ENCODE data around the gene CHD1. TPM values are rescaled to one million over a fixed set of nuclear protein-coding genes. Genes with fewer than 3 reads are reported as not detected.

Gene CHD1
- total RNA-seq, 2 donors from 2014 or later = 59.1 to 59.5 TPM

GRCh38 chr5:98968056-98968564 lies 39.3 kb upstream of the CHD1 start:
- Mint-ChIP-seq H3K27me3 (ENCODE audit: insufficient read depth) (no peaks in the 10 kb centered on the region), H3K9me3 (peaks cover 15% of the 10 kb centered on the region), H3K27ac (no peak overlapping the region), H3K4me3 (no peak overlapping the region), H3K36me3 (ENCODE audit: low read depth) (no peaks in the 10 kb centered on the region), H3K4me1 (peaks cover 14% of the 10 kb centered on the region)
- H3K9me3 ChIP-seq (ENCODE audit: control insufficient read depth, low read length) = peaks cover 25% of the 10 kb centered on the region
- no peak overlapping the region for H3K27ac ChIP-seq (ENCODE audit: low read depth, low read length)
- H3K36me3 ChIP-seq (ENCODE audit: control insufficient read depth, insufficient read depth, low read length) = no peaks in the 10 kb centered on the region
- TF ChIP-seq CTCF (conservative IDR thresholded peaks at IDR 0.05) = no peak
- H3K4me3 ChIP-seq (ENCODE audit: low read length) = no peak overlapping the region
- no peak overlapping the region for H3K9ac ChIP-seq (ENCODE audit: extremely low read depth, low read length, poor library complexity, severe bottlenecking)
- WGBS, 2 experiments (ENCODE audit: insufficient coverage in 1 of 2, insufficient read length in 1 of 2) = 86 to 87% methylated on average over 4 of the region's 4 CpGs
- DNase-seq = no peak
- H3K4me1 ChIP-seq (ENCODE audit: control insufficient read depth, insufficient read depth, low read length) = no peaks in the 10 kb centered on the region
- H3K27me3 ChIP-seq (ENCODE audit: control insufficient read depth, insufficient read depth, low read length, poor library complexity, severe bottlenecking) = no peaks in the 10 kb centered on the region

GRCh38 chr5:98965226-98965625 lies 36.4 kb upstream of the CHD1 start:
- no peak for TF ChIP-seq CTCF (conservative IDR thresholded peaks at IDR 0.05)
- no peaks in the 10 kb centered on the region for H3K27me3 Mint-ChIP-seq (ENCODE audit: insufficient read depth)

DNA sequence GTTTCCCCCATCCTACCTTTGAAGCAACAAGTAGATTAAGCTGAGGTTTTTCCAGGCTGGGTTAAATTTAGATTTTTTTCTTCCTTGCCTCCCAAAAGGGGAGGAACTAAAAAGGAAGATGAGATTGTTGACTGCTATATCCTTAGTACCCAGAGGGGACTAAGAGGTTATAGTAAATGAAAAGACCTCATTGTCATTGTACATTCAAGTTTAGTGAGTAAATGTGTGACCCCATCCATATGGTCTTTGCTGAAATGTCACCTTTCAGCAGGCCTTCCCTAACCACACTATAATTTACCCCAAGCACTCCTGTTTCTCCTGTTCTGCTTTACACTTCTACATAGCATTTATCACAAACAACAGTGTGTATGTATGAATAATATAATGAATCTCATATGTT lies 35.8 kb upstream of the CHD1 start:
- H3K9me3 Mint-ChIP-seq = peaks cover 15% of the 10 kb centered on the region

More at GRCh38 chr5:98965226-98965625, 36.4 kb upstream of the CHD1 start:
- Mint-ChIP-seq H3K4me1 (peaks cover 27% of the 10 kb centered on the region), H3K36me3 (ENCODE audit: low read depth) (no peaks in the 10 kb centered on the region), H3K4me3 (no peak overlapping the region), H3K27ac (no peak overlapping the region), H3K9me3 (peaks cover 15% of the 10 kb centered on the region)
- Histone ChIP-seq H3K27ac (ENCODE audit: low read depth, low read length) (no peak overlapping the region), H3K36me3 (ENCODE audit: control insufficient read depth, insufficient read depth, low read length) (no peaks in the 10 kb centered on the region), H3K27me3 (ENCODE audit: control insufficient read depth, insufficient read depth, low read length, poor library complexity, severe bottlenecking) (peaks cover 4% of the 10 kb centered on the region), H3K9ac (ENCODE audit: extremely low read depth, low read length, poor library complexity, severe bottlenecking) (no peak overlapping the region), H3K4me3 (ENCODE audit: low read length) (peak overlapping the region; percentile 26), H3K9me3 (ENCODE audit: control insufficient read depth, low read length) (peaks cover 25% of the 10 kb centered on the region), H3K4me1 (ENCODE audit: control insufficient read depth, insufficient read depth, low read length) (peaks cover 2% of the 10 kb centered on the region)
- WGBS, 2 experiments (ENCODE audit: insufficient coverage in 1 of 2, insufficient read length in 1 of 2) = 89 to 100% methylated on average over 3 to 4 of the region's 4 CpGs
- no peak for DNase-seq

More for the DNA sequence above, 35.8 kb upstream of the CHD1 start:
- Histone ChIP-seq H3K4me3 (ENCODE audit: low read length) (no peak overlapping the region), H3K27me3 (ENCODE audit: control insufficient read depth, insufficient read depth, low read length, poor library complexity, severe bottlenecking) (peaks cover 4% of the 10 kb centered on the region), H3K27ac (ENCODE audit: low read depth, low read length) (no peak overlapping the region), H3K9me3 (ENCODE audit: control insufficient read depth, low read length) (peaks cover 25% of the 10 kb centered on the region), H3K9ac (ENCODE audit: extremely low read depth, low read length, poor library complexity, severe bottlenecking) (no peak overlapping the region), H3K36me3 (ENCODE audit: control insufficient read depth, insufficient read depth, low read length) (no peaks in the 10 kb centered on the region), H3K4me1 (ENCODE audit: control insufficient read depth, insufficient read depth, low read length) (peaks cover 2% of the 10 kb centered on the region)
- DNase-seq = no peak
- TF ChIP-seq CTCF (conservative IDR thresholded peaks at IDR 0.05) = no peak
- no peaks in the 10 kb centered on the region for H3K27me3 Mint-ChIP-seq (ENCODE audit: insufficient read depth)
- no peaks in the 10 kb centered on the region for H3K36me3 Mint-ChIP-seq (ENCODE audit: low read depth)
- no peak overlapping the region for H3K4me3 Mint-ChIP-seq
- H3K27ac Mint-ChIP-seq = no peak overlapping the region
- peaks cover 27% of the 10 kb centered on the region for H3K4me1 Mint-ChIP-seq
